Globus pallidus (tissue), 1 donor: Measurements from ENCODE around the gene DGKQ.
"Not testable (repeated sequence)": the region's sequence is repeated elsewhere in the genome, so short reads cannot be mapped to it uniquely, and the experiment has no call there.

ENCODE experiments used
- DNase-seq: peaks from one replicate; pipeline ENCODE4 v3.0.0-alpha.2; 2015; ENCODE audit warnings: low spot score

Gene DGKQ

GRCh38 chr4:950136-951020 is 23.0 kb downstream of the DGKQ start:
- DNase-seq, result no peak

- no peak for DNase-seq
These were observed 23.7 kb downstream of the DGKQ start for GRCh38 chr4:949656-950055.

GRCh38 chr4:948936-949300 is 24.5 kb downstream of the DGKQ start:
- no peak for DNase-seq

- no peak for DNase-seq
These were observed 25.1 kb downstream of the DGKQ start for GRCh38 chr4:948101-948935.

GRCh38 chr4:947491-947971 is 25.8 kb downstream of the DGKQ start:
- DNase-seq, result no peak

- DNase-seq, result no peak
These were observed 26.6 kb downstream of the DGKQ start for GRCh38 chr4:946517-947471.

- no peak for DNase-seq
These were observed 27.3 kb downstream of the DGKQ start for GRCh38 chr4:946103-946450.

- no peak for DNase-seq
These were observed 27.9 kb downstream of the DGKQ start for GRCh38 chr4:945274-946102.

GRCh38 chr4:939508-939907 is 33.9 kb downstream of the DGKQ start:
- DNase-seq, result not testable (repeated sequence)

- no peak for DNase-seq
These were observed 40.7 kb downstream of the DGKQ start for GRCh38 chr4:932713-933070.

- DNase-seq, result peak; percentile 90
These were observed 41.2 kb downstream of the DGKQ start, which contains the start of the genes GAK and TMEM175 for GRCh38 chr4:931960-932712. Gene GAK, minus strand, starts transcription at chr4:932316. Its CDS starts 129 bp downstream, at chr4:932187. Gene TMEM175, plus strand, starts transcription at chr4:932460. Its CDS starts 15,280 bp downstream, at chr4:947740.

GRCh38 chr4:931194-931959 is 42.0 kb downstream of the DGKQ start:
- DNase-seq, result no peak

- DNase-seq, result no peak
These were observed 42.6 kb downstream of the DGKQ start for GRCh38 chr4:930827-931193.

- DNase-seq, result no peak
These were observed 43.3 kb downstream of the DGKQ start for GRCh38 chr4:930028-930551.

- no peak for DNase-seq
These were observed 44.1 kb downstream of the DGKQ start for GRCh38 chr4:929096-929765.

GRCh38 chr4:927566-927965 is 45.8 kb downstream of the DGKQ start:
- not testable (repeated sequence) for DNase-seq

GRCh38 chr4:926538-926937 is 46.8 kb downstream of the DGKQ start:
- no peak for DNase-seq

GRCh38 chr4:925771-926500 is 47.4 kb downstream of the DGKQ start:
- no peak for DNase-seq
